Psoas muscle (tissue), 8 donors: ENCODE data around the gene RDH16. TPM values are rescaled to one million over a fixed set of nuclear protein-coding genes. Genes with fewer than 3 reads are reported as not detected.

Experiments
- ATAC-seq, 4 donors: fragments of 200-7000 bp; cut with Tn5 transposase; one replicate each; pipeline ENCODE4 v1.9.1; 2020; ENCODE audit warnings: moderate library complexity in 3 of 4, mild to moderate bottlenecking in 2 of 4
- DNase-seq, 2 donors: peaks; one replicate each; pipeline ENCODE4 v3.0.0-alpha.2; 2020
- H3K27ac ChIP-seq: fragments of 200-600 bp; one replicate; pipeline ENCODE4 v1.8.0; 2022
- H3K27me3 ChIP-seq, 3 donors: fragments of 200-600 bp in 1 of 3; one replicate each; pipeline versions ENCODE4 v1.6.1 to v1.8.0; 2013 to 2022; ENCODE audit warnings: low read length in 2 of 3, mild to moderate bottlenecking in 2 of 3, moderate library complexity in 1 of 3; ENCODE audit not compliant: insufficient read depth in 3 of 3
- H3K36me3 ChIP-seq, 2 donors: fragments of 200-600 bp in 1 of 2; one replicate each; pipeline versions ENCODE4 v1.6.1 to v1.8.0; 2013 to 2022; ENCODE audit warnings: low read depth in 1 of 2, mild to moderate bottlenecking in 1 of 2, moderate library complexity in 1 of 2; ENCODE audit not compliant: insufficient read depth in 1 of 2
- H3K4me1 ChIP-seq: fragments of 200-600 bp; one replicate; pipeline ENCODE4 v1.8.0; 2022
- H3K4me3 ChIP-seq: fragments of 200-600 bp; one replicate; pipeline ENCODE4 v1.8.0; 2022; ENCODE audit warnings: mild to moderate bottlenecking
- H3K9me3 ChIP-seq: fragments of 200-600 bp; one replicate; pipeline ENCODE4 v1.8.0; 2022
- CTCF ChIP-seq: fragments of 200-600 bp; IDR thresholded peaks from one replicate; pipeline ENCODE4 v1.8.0; 2022; ENCODE audit warnings: antibody characterized with exemption
- WGBS, 3 donors: extraction: QIAGEN DNeasy Blood & Tissue Kit; methylation state at CpG; one replicate each; pipeline versions ENCODE4 v1.1.6 to v1.1.7; 2013; 5-methylcytosine and 5-hydroxymethylcytosine counted together
- intact Hi-C, 2 donors: fragments of 100-400 bp; cut with DNase I; formaldehyde crosslinking; loops; one replicate each; pipeline versions ENCODE4 v1.11.0 to v1.14.2; 2022
- polyA plus RNA-seq, 3 donors: library from polyadenylated mRNA; stranded (reverse); fragments of 200-250 nt; gene quantifications; one replicate each; pipeline ENCODE4 v1.2.3, GENCODE V29; 2013
- total RNA-seq, 4 donors: library from RNA; stranded (reverse); fragmentation: NEBNext Ultra II Directional in 2 of 4; extraction: Animal tissue kit (Norgen Biotek cat#: 25700) in 2 of 4; gene quantifications; one replicate each; pipeline versions ENCODE4 v1.2.1 to v1.2.4, GENCODE V29; 2021 to 2023
- donor health status: healthy with polysubstance abuse.
- donor health status: DM: no; HTN: no; CAD: no; lungs with moderate emphysema.
- donor health status: Bipolar disorder and iron deficiency.
- donor health status: healthy.
- donor health status: DM: yes; HTN: yes; CAD: no.
- donor health status: DM: no; HTN: no; CAD: no.
- donor health status: DM: no; HTN: no; CAD: no.
- donor health status: DM: yes; HTN: yes; CAD: no.

The RDH16 gene
- total and polyA plus RNA-seq, 7 donors: 0.10 to 0.52 (median 0.32) TPM

GRCh38 chr12:56998316-56998715 is 40.9 kb upstream of the RDH16 start:
- DNase-seq (no peak), ATAC-seq (no peak)
- Histone ChIP-seq H3K4me3 (no peak overlapping the region), H3K9me3 (no peaks in the 10 kb centered on the region), H3K27ac (no peak overlapping the region), H3K27me3 (no peaks in the 10 kb centered on the region), H3K4me1 (no peaks in the 10 kb centered on the region), H3K36me3 (peaks cover 0 to 52% of the 10 kb centered on the region in 2 donors)
- intact Hi-C loops: loop anchor here in 1 of 2 donors (10.0 kb wide), 1 partner anchor 484 kb away; no protein-coding TSS in a partner anchor
- TF ChIP-seq CTCF: no peak
- 76 to 87% (median 77%) methylated on average over 6 of the region's 6 CpGs for WGBS, 3 donors

- H3K27me3 ChIP-seq: no peaks in the 10 kb centered on the region
- intact Hi-C loops: loop anchor here in 1 of 2 donors (10.0 kb wide), 1 partner anchor 482 kb away; no protein-coding TSS in a partner anchor
- TF ChIP-seq CTCF: no peak
- ATAC-seq: no peak
- 52 to 60% (median 60%) methylated on average over 12 of the region's 12 CpGs for WGBS, 3 donors
- no peaks in the 10 kb centered on the region for H3K9me3 ChIP-seq
- peaks cover 0 to 38% of the 10 kb centered on the region in 2 donors for H3K36me3 ChIP-seq
- no peak overlapping the region for H3K27ac ChIP-seq
- no peak overlapping the region for H3K4me3 ChIP-seq
- no peak for DNase-seq
- H3K4me1 ChIP-seq: no peaks in the 10 kb centered on the region
Measured at GRCh38 chr12:56996793-56997545, 39.6 kb upstream of the RDH16 start.

GRCh38 chr12:56995930-56996496 is 38.6 kb upstream of the RDH16 start:
- DNase-seq (no peak), ATAC-seq (no peak)
- Histone ChIP-seq H3K4me3 (no peak overlapping the region), H3K27me3 (no peaks in the 10 kb centered on the region), H3K27ac (no peak overlapping the region), H3K36me3 (peaks cover 0 to 29% of the 10 kb centered on the region in 2 donors), H3K4me1 (no peaks in the 10 kb centered on the region), H3K9me3 (no peaks in the 10 kb centered on the region)
- 90 to 95% (median 94%) methylated on average over 11 of the region's 11 CpGs for WGBS, 3 donors
- TF ChIP-seq CTCF: no peak
- intact Hi-C loops: loop anchor here in 1 of 2 donors (10.0 kb wide), 1 partner anchor 481 kb away; no protein-coding TSS in a partner anchor

GRCh38 chr12:56995201-56995929 is 38.0 kb upstream of the RDH16 start:
- Histone ChIP-seq H3K27ac (no peak overlapping the region), H3K27me3 (no peaks in the 10 kb centered on the region), H3K36me3 (peaks cover 0 to 24% of the 10 kb centered on the region in 2 donors), H3K9me3 (no peaks in the 10 kb centered on the region), H3K4me1 (no peaks in the 10 kb centered on the region), H3K4me3 (no peak overlapping the region)
- ATAC-seq (no peak), DNase-seq (no peak)
- WGBS, 3 donors: 92 to 97% (median 93%) methylated on average over 26 of the region's 26 CpGs
- TF ChIP-seq CTCF: no peak
- intact Hi-C loops: loop anchor here in 1 of 2 donors (10.0 kb wide), 1 partner anchor 481 kb away; no protein-coding TSS in a partner anchor
